ENCODE data around the gene NEK4. TPM values are rescaled to one million over a fixed set of nuclear protein-coding genes. Genes with fewer than 3 reads are reported as not detected.
"Not testable (repeated sequence)": the region's sequence is repeated elsewhere in the genome, so short reads cannot be mapped to it uniquely, and the experiment has no call there.

The NEK4 gene
- total RNA-seq, 1 donor from 2014 or later = 32.9 TPM

DNA sequence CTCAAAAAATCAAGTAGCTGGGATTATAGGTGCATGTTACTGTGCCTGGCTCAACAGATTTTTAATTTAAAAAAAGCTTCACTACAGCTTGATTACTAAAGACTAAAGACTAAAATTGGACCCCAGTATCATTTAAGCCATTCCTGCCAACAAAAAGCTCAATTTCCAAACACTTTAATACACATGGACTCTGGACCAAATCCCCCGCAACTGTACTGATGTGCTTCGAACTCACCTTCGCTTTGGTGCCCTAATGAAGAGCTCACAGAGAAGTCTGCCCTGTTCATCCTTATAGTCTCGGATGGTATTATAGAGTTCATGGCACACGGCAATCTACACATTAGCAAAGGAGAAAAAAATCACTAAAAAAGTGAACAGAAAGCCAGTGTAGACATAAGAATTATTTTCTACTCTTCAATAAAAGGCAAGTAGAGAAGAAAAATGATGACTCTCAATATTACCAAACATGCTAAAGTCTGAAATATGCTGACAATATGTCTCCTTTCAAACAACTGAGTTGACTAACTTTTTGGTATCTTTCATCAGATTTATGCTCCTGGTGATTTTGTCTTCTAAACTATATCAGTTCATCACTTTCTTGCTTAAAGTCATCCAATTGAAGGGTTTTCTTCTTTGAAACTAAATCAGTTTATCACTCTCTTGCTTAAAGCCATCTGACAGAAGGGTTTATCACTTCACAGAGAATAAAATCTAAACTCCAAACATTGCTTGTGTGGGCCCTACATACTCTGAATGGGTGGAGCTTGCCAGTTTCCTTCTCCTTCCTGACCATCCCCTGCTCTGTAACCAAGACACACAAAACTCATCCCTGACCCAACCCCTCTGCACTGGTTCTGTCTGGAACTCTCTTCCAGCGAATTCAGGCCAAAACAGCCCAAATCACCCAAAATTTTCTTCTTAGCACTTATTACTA, 92.2 kb downstream of the NEK4 start:
- no peaks in the 10 kb centered on the region for H3K27me3 Mint-ChIP-seq (ENCODE audit: low read depth)
- DNase-seq (ENCODE audit: low spot score in 2 of 2, unreplicated experiment in 2 of 2) = no peak
- H3K4me3 Mint-ChIP-seq = no peak overlapping the region
- peaks cover 35% of the 10 kb centered on the region for H3K36me3 Mint-ChIP-seq
- peaks cover 14% of the 10 kb centered on the region for H3K4me1 Mint-ChIP-seq
- H3K27ac Mint-ChIP-seq = no peak overlapping the region
- TF ChIP-seq, protein P1, sequence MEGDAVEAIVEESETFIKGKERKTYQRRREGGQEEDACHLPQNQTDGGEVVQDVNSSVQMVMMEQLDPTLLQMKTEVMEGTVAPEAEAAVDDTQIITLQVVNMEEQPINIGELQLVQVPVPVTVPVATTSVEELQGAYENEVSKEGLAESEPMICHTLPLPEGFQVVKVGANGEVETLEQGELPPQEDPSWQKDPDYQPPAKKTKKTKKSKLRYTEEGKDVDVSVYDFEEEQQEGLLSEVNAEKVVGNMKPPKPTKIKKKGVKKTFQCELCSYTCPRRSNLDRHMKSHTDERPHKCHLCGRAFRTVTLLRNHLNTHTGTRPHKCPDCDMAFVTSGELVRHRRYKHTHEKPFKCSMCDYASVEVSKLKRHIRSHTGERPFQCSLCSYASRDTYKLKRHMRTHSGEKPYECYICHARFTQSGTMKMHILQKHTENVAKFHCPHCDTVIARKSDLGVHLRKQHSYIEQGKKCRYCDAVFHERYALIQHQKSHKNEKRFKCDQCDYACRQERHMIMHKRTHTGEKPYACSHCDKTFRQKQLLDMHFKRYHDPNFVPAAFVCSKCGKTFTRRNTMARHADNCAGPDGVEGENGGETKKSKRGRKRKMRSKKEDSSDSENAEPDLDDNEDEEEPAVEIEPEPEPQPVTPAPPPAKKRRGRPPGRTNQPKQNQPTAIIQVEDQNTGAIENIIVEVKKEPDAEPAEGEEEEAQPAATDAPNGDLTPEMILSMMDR (IDR thresholded peaks at IDR 0.05; ENCODE audit: unreplicated experiment) = no peak
- no peaks in the 10 kb centered on the region for H3K9me3 Mint-ChIP-seq

DNA sequence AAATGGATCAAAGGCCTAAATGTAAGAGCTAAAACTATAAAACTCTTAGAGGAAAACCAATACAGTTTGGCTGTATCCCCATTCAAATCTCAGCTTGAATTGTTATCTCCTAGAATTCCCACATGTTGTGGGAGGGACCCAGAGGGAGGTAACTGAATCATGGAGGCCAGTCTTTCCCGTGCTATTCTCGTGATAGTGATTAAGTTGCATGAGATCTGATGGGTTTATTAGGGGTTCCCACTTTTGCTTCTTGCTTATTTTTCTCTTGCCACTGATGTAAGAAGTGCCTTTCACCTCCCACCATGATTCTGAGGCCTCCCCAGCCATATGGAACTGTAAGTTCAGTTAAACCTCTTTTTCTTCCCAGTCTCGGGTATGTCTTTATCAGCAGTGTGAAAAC, 94.5 kb downstream of the NEK4 start:
- not testable (repeated sequence) for H3K9me3 Mint-ChIP-seq

DNA sequence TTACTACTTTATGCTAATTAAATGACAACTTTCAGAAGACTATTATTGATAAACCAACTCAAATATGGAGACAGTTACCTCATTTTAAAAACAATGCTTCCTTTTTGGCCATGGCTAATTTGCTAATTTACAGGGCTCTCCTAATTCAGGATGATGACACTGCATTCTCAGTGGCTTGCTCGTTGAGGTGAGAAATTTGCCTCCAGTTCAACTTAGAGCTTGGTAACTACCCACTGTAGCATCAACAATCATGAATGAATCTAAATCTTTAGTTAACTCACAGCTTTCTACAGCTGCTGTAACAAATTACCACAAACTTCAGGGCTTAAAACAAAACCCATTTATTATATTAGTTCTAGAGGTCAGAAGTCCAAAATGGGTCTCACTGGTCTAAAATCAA, 99.1 kb downstream of the NEK4 start:
- H3K27ac Mint-ChIP-seq = no peak overlapping the region
- peaks cover 31% of the 10 kb centered on the region for H3K36me3 Mint-ChIP-seq

More for the DNA sequence above, 94.5 kb downstream of the NEK4 start:
- peaks cover 43% of the 10 kb centered on the region for H3K36me3 Mint-ChIP-seq
- H3K27me3 Mint-ChIP-seq (ENCODE audit: low read depth); DNase-seq (ENCODE audit: low spot score in 2 of 2, unreplicated experiment in 2 of 2); H3K4me1 Mint-ChIP-seq; H3K4me3 Mint-ChIP-seq; H3K27ac Mint-ChIP-seq: not testable (repeated sequence)

DNA sequence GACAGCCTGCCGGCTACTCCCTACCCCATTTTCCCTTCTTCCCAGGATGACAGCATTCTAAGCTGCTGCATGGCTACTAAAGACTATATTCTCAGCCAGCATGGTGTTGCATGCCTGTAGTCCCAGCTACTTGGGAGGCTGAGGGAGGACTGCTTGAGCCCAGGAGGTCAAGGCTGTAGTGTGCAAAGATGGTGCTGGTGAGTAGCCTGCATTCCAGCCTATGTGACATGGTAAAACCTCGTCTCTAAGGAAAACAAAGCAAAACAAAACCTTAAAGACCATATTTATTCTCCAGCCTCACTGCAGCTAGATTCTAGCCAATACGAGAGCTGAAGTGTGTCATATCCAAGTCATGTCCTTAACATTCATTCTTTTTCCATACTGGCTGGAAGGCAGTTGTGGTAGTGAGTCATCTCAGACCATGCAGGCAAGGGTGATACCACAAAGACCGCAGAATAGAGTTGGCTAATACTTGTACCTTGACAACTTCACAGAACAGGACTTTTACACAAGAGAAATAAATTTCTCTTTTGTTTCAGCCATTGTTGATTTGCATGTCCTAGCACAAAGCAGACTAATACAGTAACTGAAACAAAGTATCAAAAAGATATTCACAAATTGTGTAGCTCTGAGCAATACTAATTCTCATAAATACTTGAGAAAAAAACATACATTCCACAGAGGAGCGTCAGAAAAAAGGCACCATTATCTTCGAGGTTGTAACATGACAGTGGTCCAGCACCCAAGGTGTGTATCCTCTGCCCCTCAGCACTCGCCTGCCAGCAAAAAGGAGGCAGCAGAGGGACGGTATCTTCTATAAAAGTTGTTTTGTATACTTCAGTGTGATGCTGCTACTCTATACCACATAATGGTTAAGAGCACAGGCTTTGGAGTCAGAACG, 99.9 kb downstream of the NEK4 start:
- TF ChIP-seq, protein P1 (IDR thresholded peaks at IDR 0.05; ENCODE audit: unreplicated experiment) = no peak
- Mint-ChIP-seq H3K36me3 (peaks cover 24% of the 10 kb centered on the region), H3K27me3 (ENCODE audit: low read depth) (no peaks in the 10 kb centered on the region), H3K4me1 (no peaks in the 10 kb centered on the region), H3K9me3 (no peaks in the 10 kb centered on the region), H3K27ac (peak overlapping the region; percentile 76), H3K4me3 (no peak overlapping the region)
- DNase-seq (ENCODE audit: low spot score in 2 of 2, unreplicated experiment in 2 of 2) = no peak

More for the DNA sequence above, 99.1 kb downstream of the NEK4 start:
- H3K27me3 Mint-ChIP-seq (ENCODE audit: low read depth) = no peaks in the 10 kb centered on the region
- TF ChIP-seq, protein P1 (IDR thresholded peaks at IDR 0.05; ENCODE audit: unreplicated experiment) = no peak
- no peak for DNase-seq (ENCODE audit: low spot score in 2 of 2, unreplicated experiment in 2 of 2)
- no peak overlapping the region for H3K4me3 Mint-ChIP-seq
- no peaks in the 10 kb centered on the region for H3K9me3 Mint-ChIP-seq
- H3K4me1 Mint-ChIP-seq = no peaks in the 10 kb centered on the region

DNA sequence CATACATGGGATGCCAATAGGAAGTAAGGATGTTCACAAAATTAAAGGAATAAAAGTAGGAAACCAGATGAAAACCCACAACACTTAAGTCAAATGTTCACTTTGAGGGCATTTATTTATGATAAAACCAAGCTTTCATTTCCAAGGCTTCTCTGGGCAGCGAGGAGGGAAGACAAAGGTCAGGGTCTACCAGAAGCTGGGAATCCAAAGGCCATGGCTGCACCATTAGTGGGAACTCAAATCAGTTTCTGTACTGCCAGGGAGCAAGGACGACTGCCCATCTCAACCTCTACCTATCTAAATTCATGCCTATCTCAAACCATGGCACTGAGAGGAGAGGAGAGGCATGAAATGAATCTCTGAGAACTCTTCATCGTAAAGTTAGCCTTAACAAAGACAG, 107.6 kb downstream of the NEK4 start:
- no peak for DNase-seq (ENCODE audit: low spot score in 2 of 2, unreplicated experiment in 2 of 2)
- Mint-ChIP-seq H3K36me3 (peaks cover 35% of the 10 kb centered on the region), H3K4me3 (no peak overlapping the region), H3K27me3 (ENCODE audit: low read depth) (no peaks in the 10 kb centered on the region), H3K4me1 (no peaks in the 10 kb centered on the region), H3K9me3 (no peaks in the 10 kb centered on the region), H3K27ac (no peak overlapping the region)
- TF ChIP-seq, protein P1 (IDR thresholded peaks at IDR 0.05; ENCODE audit: unreplicated experiment) = no peak

Measured in mesothelial cell of epicardium (in vitro differentiated cells).